ENCODE measurements around the gene ATP6V1D.
"Not testable (repeated sequence)": the region's sequence is repeated elsewhere in the genome, so short reads cannot be mapped to it uniquely, and the experiment has no call there.

Gene ATP6V1D

DNA sequence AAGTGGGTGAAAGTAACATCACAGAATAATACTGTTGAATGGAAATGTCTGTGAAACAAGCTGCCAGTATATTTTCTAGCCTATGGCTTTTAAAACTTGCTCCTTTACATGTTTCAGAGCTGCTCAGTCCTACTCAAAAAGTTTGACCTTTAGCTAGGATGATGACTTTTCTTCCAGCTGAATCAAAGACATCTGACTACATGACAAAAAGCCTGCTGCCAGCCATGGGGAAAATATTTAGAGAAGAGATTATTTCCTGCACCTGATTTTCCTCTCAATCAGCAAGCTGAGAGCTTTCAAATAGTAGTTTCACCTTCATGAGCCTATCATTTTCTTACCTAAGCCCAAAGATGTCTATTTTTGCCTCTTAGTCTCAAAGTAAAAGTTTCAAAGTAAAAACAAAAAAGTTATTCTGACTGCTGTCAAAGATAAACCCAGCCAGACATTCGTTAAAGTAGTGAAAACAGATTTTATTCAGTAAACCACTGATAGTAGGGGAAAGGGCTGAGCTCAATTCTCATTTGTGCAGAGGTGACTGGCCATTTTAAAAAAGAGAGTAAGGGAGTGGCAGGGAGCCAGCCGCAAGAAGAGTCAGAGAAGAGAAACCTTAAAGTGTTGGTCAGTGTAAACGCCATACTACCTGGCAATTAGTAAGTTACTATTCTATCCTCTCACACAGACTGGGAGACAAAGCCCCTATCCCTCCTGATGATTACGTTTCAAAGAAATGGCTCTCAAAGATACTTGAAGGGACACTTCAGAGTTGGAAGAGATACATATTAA is 2.2 kb downstream of the ATP6V1D start:
- DNase-seq (ENCODE audit: low spot score in 2 of 2) = no peak
- Histone ChIP-seq H3K27me3 (ENCODE audit: low read depth) (no peaks in the 10 kb centered on the region), H3K4me3 (no peak overlapping the region), H3K4me1 (peaks cover 19% of the 10 kb centered on the region), H3K36me3 (replicated peaks) (peaks cover 9% of the 10 kb centered on the region), H3K9me3 (no peaks in the 10 kb centered on the region)
- in situ Hi-C loops (cut with MboI; ENCODE audit: low sequenced_read_pairs) = no loop called here

GRCh38 chr14:67352055-67352454 is 7.5 kb downstream of the ATP6V1D start:
- no peaks in the 10 kb centered on the region for H3K27me3 ChIP-seq (ENCODE audit: low read depth)
- H3K36me3 ChIP-seq (replicated peaks) = peaks cover 27% of the 10 kb centered on the region
- no peak for DNase-seq (ENCODE audit: low spot score in 2 of 2)
- peaks cover 4% of the 10 kb centered on the region for H3K4me1 ChIP-seq
- no peaks in the 10 kb centered on the region for H3K9me3 ChIP-seq
- no peak overlapping the region for H3K4me3 ChIP-seq
- in situ Hi-C loops (cut with MboI; ENCODE audit: low sequenced_read_pairs) = no loop called here

DNA sequence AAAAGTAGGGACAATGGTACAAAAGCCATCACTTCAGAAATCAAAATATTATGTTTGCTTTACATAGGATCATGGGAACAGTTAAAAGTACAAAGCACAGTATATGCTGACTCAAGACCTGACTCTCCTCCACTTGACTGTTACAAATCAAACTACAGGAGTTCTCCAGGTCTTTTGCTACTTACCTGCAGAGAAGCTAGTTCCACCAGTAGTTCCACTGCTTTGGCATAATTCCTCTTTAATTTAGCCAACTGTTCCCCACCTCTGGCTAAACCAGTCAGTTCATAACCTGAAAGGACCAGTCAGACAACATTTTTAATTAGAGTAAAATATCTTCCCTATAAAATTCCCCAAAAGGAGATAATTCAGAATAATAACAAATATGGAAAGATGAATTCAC is 14.0 kb downstream of the ATP6V1D start:
- no peaks in the 10 kb centered on the region for H3K4me1 ChIP-seq
- no peaks in the 10 kb centered on the region for H3K27me3 ChIP-seq (ENCODE audit: low read depth)
- H3K4me3 ChIP-seq = no peak overlapping the region
- H3K36me3 ChIP-seq (replicated peaks) = peaks cover 44% of the 10 kb centered on the region
- in situ Hi-C loops (cut with MboI; ENCODE audit: low sequenced_read_pairs) = no loop called here
- DNase-seq (ENCODE audit: low spot score in 2 of 2) = no peak
- no peaks in the 10 kb centered on the region for H3K9me3 ChIP-seq

GRCh38 chr14:67343601-67344230 is 15.9 kb downstream of the ATP6V1D start:
- Histone ChIP-seq H3K36me3 (replicated peaks) (peaks cover 36% of the 10 kb centered on the region), H3K4me3 (no peak overlapping the region), H3K4me1 (no peaks in the 10 kb centered on the region), H3K27me3 (ENCODE audit: low read depth) (no peaks in the 10 kb centered on the region), H3K9me3 (no peaks in the 10 kb centered on the region)
- in situ Hi-C loops (cut with MboI; ENCODE audit: low sequenced_read_pairs) = no loop called here
- DNase-seq (ENCODE audit: low spot score in 2 of 2) = no peak

DNA sequence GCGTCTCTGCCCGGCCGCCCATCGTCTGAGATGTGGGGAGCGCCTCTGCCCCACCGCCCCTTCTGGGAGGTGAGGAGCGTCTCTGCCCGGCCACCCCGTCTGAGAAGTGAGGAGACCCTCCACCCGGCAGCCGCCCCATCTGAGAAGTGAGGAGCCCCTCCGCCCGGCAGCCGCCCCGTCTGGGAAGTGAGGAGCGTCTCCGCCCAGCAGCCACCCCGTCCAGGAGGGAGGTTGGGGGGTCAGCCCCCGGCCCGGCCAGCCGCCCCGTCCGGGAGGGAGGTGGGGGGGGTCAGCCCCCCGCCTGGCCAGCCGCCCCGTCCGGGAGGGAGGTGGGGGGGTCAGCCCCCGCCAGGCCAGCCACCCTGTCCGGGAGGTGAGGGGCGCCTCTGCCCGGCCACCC is 18.4 kb downstream of the ATP6V1D start:
- peaks cover 53% of the 10 kb centered on the region for H3K36me3 ChIP-seq (replicated peaks)
- H3K4me1 ChIP-seq; H3K27me3 ChIP-seq (ENCODE audit: low read depth); H3K9me3 ChIP-seq; in situ Hi-C loops (cut with MboI; ENCODE audit: low sequenced_read_pairs); H3K4me3 ChIP-seq; DNase-seq (ENCODE audit: low spot score in 2 of 2): not testable (repeated sequence)

- H3K36me3 ChIP-seq (replicated peaks) = peaks cover 62% of the 10 kb centered on the region
- no peaks in the 10 kb centered on the region for H3K4me1 ChIP-seq
- no peaks in the 10 kb centered on the region for H3K27me3 ChIP-seq (ENCODE audit: low read depth)
- H3K9me3 ChIP-seq = no peaks in the 10 kb centered on the region
- in situ Hi-C loops (cut with MboI; ENCODE audit: low sequenced_read_pairs) = no loop called here
- no peak overlapping the region for H3K4me3 ChIP-seq
- DNase-seq (ENCODE audit: low spot score in 2 of 2) = peak in 1 of 2 experiments; percentile 36
Observed at GRCh38 chr14:67335781-67336180, 23.8 kb downstream of the ATP6V1D start.

DNA sequence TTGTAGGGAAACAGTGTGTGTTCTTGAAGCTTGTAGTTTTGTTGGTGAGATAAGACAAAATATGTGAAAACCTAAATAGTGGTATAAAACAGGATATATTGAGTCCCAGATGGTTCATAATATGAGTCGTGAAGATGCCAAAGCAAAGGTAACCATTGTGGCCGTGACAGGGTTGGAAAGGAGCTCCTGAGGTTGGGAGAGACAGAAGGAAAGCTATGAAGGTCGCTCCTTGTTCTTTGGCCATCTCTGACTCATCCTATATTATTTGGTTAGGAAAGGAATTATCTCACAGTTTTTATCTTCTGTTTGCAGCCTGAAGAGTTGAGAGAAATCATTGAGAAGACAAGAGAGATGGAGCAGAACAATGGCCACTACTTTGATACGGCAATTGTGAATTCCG is 27.1 kb downstream of the ATP6V1D start:
- no peaks in the 10 kb centered on the region for H3K27me3 ChIP-seq (ENCODE audit: low read depth)
- H3K9me3 ChIP-seq = no peaks in the 10 kb centered on the region
- H3K4me3 ChIP-seq = no peak overlapping the region
- in situ Hi-C loops (cut with MboI; ENCODE audit: low sequenced_read_pairs) = no loop called here
- DNase-seq (ENCODE audit: low spot score in 2 of 2) = no peak
- no peaks in the 10 kb centered on the region for H3K4me1 ChIP-seq
- peaks cover 46% of the 10 kb centered on the region for H3K36me3 ChIP-seq (replicated peaks)

DNA sequence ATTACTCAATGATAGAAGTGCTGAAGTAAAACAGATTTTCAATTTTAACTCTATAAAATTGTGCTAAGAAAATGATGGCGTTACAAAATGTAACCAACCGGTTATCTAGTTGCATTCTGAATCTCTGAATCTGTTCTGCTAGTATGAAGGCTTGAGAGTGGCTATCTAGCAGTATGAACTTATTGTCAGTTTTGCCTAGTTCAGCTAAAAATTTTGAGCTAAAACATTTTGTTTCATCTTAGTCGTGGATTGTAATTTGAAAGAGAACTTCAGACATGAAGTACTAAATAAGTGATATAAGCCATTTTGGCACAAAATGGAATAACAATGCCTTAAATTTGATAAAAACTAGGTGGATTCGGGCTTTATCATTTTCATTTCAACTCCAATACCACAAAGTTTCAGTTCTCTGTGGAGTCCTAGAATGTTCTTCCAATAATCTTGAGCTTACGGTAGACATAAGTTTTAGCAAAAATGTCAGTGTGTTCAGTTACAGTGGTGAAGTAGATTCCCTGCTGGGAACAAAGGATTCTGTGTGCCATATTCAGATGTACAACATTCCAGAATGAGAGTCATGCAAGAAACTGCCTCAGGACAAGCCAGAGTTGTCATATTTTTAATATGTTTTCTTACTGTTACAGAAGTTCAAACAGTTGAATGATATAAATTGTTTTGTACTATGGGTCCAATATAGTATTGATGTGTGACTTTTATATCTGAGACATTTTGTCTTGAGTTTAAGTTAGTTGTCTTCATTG is 28.1 kb downstream of the ATP6V1D start:
- no peaks in the 10 kb centered on the region for H3K4me1 ChIP-seq
- H3K9me3 ChIP-seq = no peaks in the 10 kb centered on the region
- peaks cover 40% of the 10 kb centered on the region for H3K36me3 ChIP-seq (replicated peaks)
- no peaks in the 10 kb centered on the region for H3K27me3 ChIP-seq (ENCODE audit: low read depth)
- DNase-seq (ENCODE audit: low spot score in 2 of 2) = no peak
- in situ Hi-C loops (cut with MboI; ENCODE audit: low sequenced_read_pairs) = no loop called here
- H3K4me3 ChIP-seq = no peak overlapping the region

DNA sequence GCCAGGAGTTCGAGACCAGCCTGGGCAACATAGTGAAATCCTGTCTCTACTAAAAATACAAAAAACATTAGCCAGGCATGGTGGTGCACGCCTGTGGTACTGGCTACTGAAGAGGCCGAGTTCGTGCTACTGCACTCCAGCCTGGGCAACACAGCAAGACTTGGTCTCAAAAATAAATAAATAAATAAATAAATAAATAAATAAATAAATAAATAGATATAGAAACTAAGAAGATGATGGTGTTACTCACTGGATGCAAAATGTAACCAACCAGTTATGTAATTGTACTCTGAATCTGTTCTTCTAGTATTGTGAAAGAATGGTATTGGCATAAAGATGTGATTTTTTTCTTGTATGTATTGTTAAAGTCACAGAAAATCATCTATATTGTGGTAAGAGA is 29.9 kb downstream of the ATP6V1D start:
- H3K4me1 ChIP-seq; H3K4me3 ChIP-seq; H3K9me3 ChIP-seq; H3K27me3 ChIP-seq (ENCODE audit: low read depth); DNase-seq (ENCODE audit: low spot score in 2 of 2); in situ Hi-C loops (cut with MboI; ENCODE audit: low sequenced_read_pairs): not testable (repeated sequence)
- H3K36me3 ChIP-seq (replicated peaks) = peaks cover 24% of the 10 kb centered on the region

- in situ Hi-C loops (cut with MboI; ENCODE audit: low sequenced_read_pairs) = no loop called here
- Histone ChIP-seq H3K36me3 (replicated peaks) (peaks cover 6% of the 10 kb centered on the region; the same call in 1 of the 2 replicates), H3K27me3 (ENCODE audit: low read depth) (no peaks in the 10 kb centered on the region)
Observed at GRCh38 chr14:67319142-67319541, 40.5 kb downstream of the ATP6V1D start.

GRCh38 chr14:67317822-67318221 is 41.8 kb downstream of the ATP6V1D start:
- H3K4me1 ChIP-seq = no peaks in the 10 kb centered on the region
- in situ Hi-C loops (cut with MboI; ENCODE audit: low sequenced_read_pairs) = no loop called here
- H3K27me3 ChIP-seq (ENCODE audit: low read depth) = no peaks in the 10 kb centered on the region
- no peaks in the 10 kb centered on the region for H3K36me3 ChIP-seq (replicated peaks)
- H3K9me3 ChIP-seq = no peaks in the 10 kb centered on the region
- DNase-seq (ENCODE audit: low spot score in 2 of 2) = no peak
- no peak overlapping the region for H3K4me3 ChIP-seq

More at GRCh38 chr14:67319142-67319541, 40.5 kb downstream of the ATP6V1D start:
- Histone ChIP-seq H3K4me3 (no peak overlapping the region), H3K4me1 (no peaks in the 10 kb centered on the region), H3K9me3 (no peaks in the 10 kb centered on the region)
- no peak for DNase-seq (ENCODE audit: low spot score in 2 of 2)

GRCh38 chr14:67313153-67313552 is 46.5 kb downstream of the ATP6V1D start:
- in situ Hi-C loops (cut with MboI; ENCODE audit: low sequenced_read_pairs) = no loop called here
- no peaks in the 10 kb centered on the region for H3K9me3 ChIP-seq

GRCh38 chr14:67311868-67312267 is 47.7 kb downstream of the ATP6V1D start:
- Histone ChIP-seq H3K9me3 (no peaks in the 10 kb centered on the region), H3K4me1 (no peaks in the 10 kb centered on the region), H3K27me3 (ENCODE audit: low read depth) (no peaks in the 10 kb centered on the region), H3K4me3 (no peak overlapping the region), H3K36me3 (replicated peaks) (no peaks in the 10 kb centered on the region)
- DNase-seq (ENCODE audit: low spot score in 2 of 2) = no peak
- in situ Hi-C loops (cut with MboI; ENCODE audit: low sequenced_read_pairs) = no loop called here

More at GRCh38 chr14:67313153-67313552, 46.5 kb downstream of the ATP6V1D start:
- DNase-seq (ENCODE audit: low spot score in 2 of 2) = no peak
- no peaks in the 10 kb centered on the region for H3K27me3 ChIP-seq (ENCODE audit: low read depth)
- no peaks in the 10 kb centered on the region for H3K36me3 ChIP-seq (replicated peaks)
- H3K4me3 ChIP-seq = no peak overlapping the region
- no peaks in the 10 kb centered on the region for H3K4me1 ChIP-seq

Measured in HAP-1 (cell line).